Keratinocyte (primary cell): ENCODE results near the gene SNAPC4. TPM values are rescaled to one million over a fixed set of nuclear protein-coding genes. Genes with fewer than 3 reads are reported as not detected.

ENCODE experiments used
- DNase-seq: peaks from one replicate; pipeline ENCODE4 v3.0.0-alpha.2; 2011; ENCODE audit warnings: low read depth, missing footprints, low spot score
- FAIRE-seq: peaks from 2 replicates; lab custom pipeline; 2011; peaks lifted over from hg19 to GRCh38; lab: Jason Lieb, UNC
- H2AFZ ChIP-seq: 2 replicates; pipeline ENCODE4 v1.6.0; 2012; ENCODE audit warnings: low read length, control low read depth, inconsistent platforms; ENCODE audit not compliant: control insufficient read depth
- H3K27ac ChIP-seq: 2 replicates; pipeline ENCODE4 v1.5.1; 2011; ENCODE audit warnings: low read length; ENCODE audit not compliant: control insufficient read depth, insufficient read depth
- H3K27me3 ChIP-seq: 3 replicates; pipeline ENCODE4 v1.6.0; 2011; ENCODE audit warnings: low read length; ENCODE audit not compliant: control insufficient read depth, insufficient read depth; ENCODE audit errors: extremely low read depth
- H3K36me3 ChIP-seq, 2 experiments: 2 replicates in 1 of 2; 3 replicates in 1 of 2; pipeline ENCODE4 v1.5.1; 2011; ENCODE audit warnings: low read length in 2 of 2, mild to moderate bottlenecking in 1 of 2; ENCODE audit not compliant: control insufficient read depth in 2 of 2, insufficient read depth in 2 of 2; ENCODE audit errors: extremely low read depth in 1 of 2
- H3K4me1 ChIP-seq: 3 replicates; pipeline ENCODE4 v1.5.1; 2011; ENCODE audit warnings: low read length; ENCODE audit not compliant: control insufficient read depth, insufficient read depth; ENCODE audit errors: extremely low read depth
- H3K4me2 ChIP-seq: 3 replicates; pipeline ENCODE4 v1.6.0; 2011; ENCODE audit warnings: low read depth, low read length; ENCODE audit not compliant: control insufficient read depth, insufficient read depth; ENCODE audit errors: extremely low read depth
- H3K4me3 ChIP-seq, 3 experiments: fragments of 200-600 bp in 1 of 3; sonication (generic) in 1 of 3; 2 replicates in 2 of 3; 3 replicates in 1 of 3; pipeline ENCODE4 v1.5.1; 2011 to 2016; ENCODE audit warnings: low read length in 3 of 3, mild to moderate bottlenecking in 3 of 3, control low read depth in 2 of 3, inconsistent platforms in 1 of 3, low read depth in 1 of 3, mixed read lengths in 1 of 3, mixed run types in 1 of 3, moderate library complexity in 1 of 3; ENCODE audit not compliant: control insufficient read depth in 2 of 3, insufficient read depth in 2 of 3; ENCODE audit errors: extremely low read depth in 1 of 3
- H3K79me2 ChIP-seq: 2 replicates; pipeline ENCODE4 v1.6.0; 2012; ENCODE audit warnings: low read length; ENCODE audit not compliant: control insufficient read depth, insufficient read depth
- H3K9ac ChIP-seq: 3 replicates; pipeline ENCODE4 v1.6.0; 2011; ENCODE audit warnings: low read length; ENCODE audit not compliant: control insufficient read depth, insufficient read depth; ENCODE audit errors: extremely low read depth
- H3K9me1 ChIP-seq: 3 replicates; pipeline ENCODE4 v1.6.0; 2011; ENCODE audit warnings: low read length; ENCODE audit not compliant: control insufficient read depth, insufficient read depth; ENCODE audit errors: extremely low read depth
- H3K9me3 ChIP-seq: 2 replicates; pipeline ENCODE4 v1.5.1; 2012; ENCODE audit warnings: low read depth, low read length; ENCODE audit not compliant: control insufficient read depth
- H4K20me1 ChIP-seq: 3 replicates; pipeline ENCODE4 v1.6.0; 2011; ENCODE audit warnings: low read length; ENCODE audit not compliant: control insufficient read depth, insufficient read depth; ENCODE audit errors: extremely low read depth
- CTCF ChIP-seq, 3 experiments: IDR thresholded peaks in 1 of 3; conservative IDR thresholded peaks in 1 of 3; optimal IDR thresholded peaks in 1 of 3; 2 replicates in 2 of 3; 3 replicates in 1 of 3; pipeline versions ENCODE3 to v1.5.1; 2011; ENCODE audit warnings: low read length in 3 of 3, mild to moderate bottlenecking in 3 of 3, moderate library complexity in 2 of 3, control low read depth in 1 of 3, inconsistent platforms in 1 of 3; ENCODE audit not compliant: insufficient read depth in 2 of 3; ENCODE audit errors: extremely low read depth in 1 of 3
- EZH2 ChIP-seq: IDR thresholded peaks from one replicate; pipeline ENCODE4 v1.6.1; 2012; ENCODE audit warnings: inconsistent platforms, mild to moderate bottlenecking, low read length, moderate library complexity
- dilution Hi-C: fragments of 300-500 bp; cut with MboI; formaldehyde crosslinking; loops from one replicate; pipeline ENCODE4 v1.7.0; 2020; ENCODE audit warnings: low sequenced_read_pairs; ENCODE audit not compliant: extremely low pct_ligation_motif_present
- polyA plus RNA-seq, 5 experiments: library from polyadenylated mRNA; depleted of rRNA in 3 of 5; stranded (reverse) in 3 of 5; stranded (forward) in 1 of 5; unstranded in 1 of 5; fragments of >200 nt; gene quantifications; 1 replicate in 1 of 5; 2 replicates in 3 of 5; 3 replicates in 1 of 5; pipeline versions ENCODE4 v1.2.1 to v1.2.3, GENCODE V29; 2011 to 2012; ENCODE audit warnings: missing spikeins in 2 of 5, low read depth in 1 of 5, low replicate concordance in 1 of 5

The SNAPC4 gene
- polyA plus RNA-seq, 1 donor (not counting 4 experiments of a cell fraction or from before 2014, with no cell fraction given), result 3.6 TPM

GRCh38 chr9:136378170-136379002 is 21.6 kb downstream of the SNAPC4 start:
- Histone ChIP-seq H3K27me3 (no peaks in the 10 kb centered on the region), H3K27ac (no peak overlapping the region), H3K9me1 (no peaks in the 10 kb centered on the region), H3K4me1 (no peaks in the 10 kb centered on the region), H3K4me3 (no peak overlapping the region), H3K9me3 (no peaks in the 10 kb centered on the region), H4K20me1 (peaks cover 2% of the 10 kb centered on the region), H3K9ac (no peak overlapping the region), H3K36me3 (peaks cover 19 to 38% of the 10 kb centered on the region in 2 experiments), H2AFZ (no peak overlapping the region), H3K79me2 (no peaks in the 10 kb centered on the region), H3K4me2 (no peak overlapping the region)
- FAIRE-seq (no peak), DNase-seq (no peak)
- dilution Hi-C loops, result no loop called here
- TF ChIP-seq CTCF (optimal IDR thresholded peaks at IDR 0.05 in 1 of 3, IDR thresholded peaks at IDR 0.05 in 1 of 3, conservative IDR thresholded peaks at IDR 0.05 in 1 of 3; ENCODE audit: extremely low read depth in 1 of 3, insufficient read depth in 2 of 3, low read length in 3 of 3) (no peak), EZH2 (no peak)

DNA sequence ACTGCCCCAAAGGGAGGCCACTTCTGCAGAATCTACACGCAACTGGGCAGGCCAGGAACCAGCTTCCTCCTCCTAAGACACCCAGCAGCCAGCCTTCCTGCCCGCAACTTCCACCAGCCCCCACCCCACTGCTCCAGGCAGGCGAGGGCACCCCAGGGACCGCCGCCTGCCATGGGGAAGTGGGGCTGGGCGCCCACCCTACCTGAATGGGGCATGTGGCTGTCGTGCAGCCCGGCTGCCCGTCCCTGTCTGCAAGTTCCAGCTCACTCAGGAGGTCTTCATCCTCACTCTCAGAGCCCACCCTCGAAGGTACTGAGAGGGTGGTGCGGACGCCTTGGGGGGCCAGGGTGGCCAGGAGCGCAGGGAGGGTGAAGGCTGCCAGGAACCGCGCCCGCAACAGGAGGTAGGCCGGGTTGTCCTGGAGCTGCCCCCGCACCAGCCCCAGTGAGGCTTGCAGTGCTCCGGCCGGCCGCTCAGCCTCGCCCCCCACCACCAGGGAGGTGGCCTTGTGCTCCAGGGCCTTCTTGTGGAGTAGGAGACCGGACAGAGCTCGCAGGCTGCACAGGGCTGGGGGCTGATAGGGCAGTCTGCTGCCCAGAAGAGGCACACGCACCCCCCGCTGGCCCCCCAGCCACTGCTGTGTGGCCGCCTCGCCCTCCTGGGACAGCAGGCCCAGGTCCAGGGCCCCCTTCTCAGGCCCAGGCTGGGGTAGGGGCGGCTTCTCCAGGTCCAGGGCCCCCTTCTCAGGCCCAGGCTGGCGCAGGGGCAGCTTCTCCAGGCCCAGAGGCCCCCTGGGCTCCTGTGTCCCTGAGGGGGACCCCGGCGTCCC is 22.4 kb downstream of the SNAPC4 start:
- no peaks in the 10 kb centered on the region for H3K27me3 ChIP-seq
- no peaks in the 10 kb centered on the region for H3K9me3 ChIP-seq
- FAIRE-seq, result no peak
- TF ChIP-seq CTCF (optimal IDR thresholded peaks at IDR 0.05 in 1 of 3, IDR thresholded peaks at IDR 0.05 in 1 of 3, conservative IDR thresholded peaks at IDR 0.05 in 1 of 3; ENCODE audit: extremely low read depth in 1 of 3, insufficient read depth in 2 of 3, low read length in 3 of 3) (no peak), EZH2 (no peak)
- H3K36me3 ChIP-seq, result peaks cover 12 to 32% of the 10 kb centered on the region in 2 experiments
- DNase-seq, result no peak
- H3K4me2 ChIP-seq, result no peak overlapping the region
- H3K9me1 ChIP-seq, result no peaks in the 10 kb centered on the region
- H3K27ac ChIP-seq, result no peak overlapping the region
- peaks cover 2% of the 10 kb centered on the region for H4K20me1 ChIP-seq
- dilution Hi-C loops, result no loop called here
- no peak overlapping the region for H3K4me3 ChIP-seq
- H3K79me2 ChIP-seq, result no peaks in the 10 kb centered on the region
- peaks cover 5% of the 10 kb centered on the region for H3K4me1 ChIP-seq
- H2AFZ ChIP-seq, result no peak overlapping the region
- no peak overlapping the region for H3K9ac ChIP-seq
